Measurements from ENCODE around the gene ACAD11.

GRCh38 chr3:132542577-132542976, 117.0 kb downstream of the ACAD11 start:
- no peak for TF ChIP-seq EZH2 (IDR thresholded peaks at IDR 0.05; ENCODE audit: insufficient read depth, poor library complexity, severe bottlenecking)
- TF ChIP-seq EZH2phosphoT487 (IDR thresholded peaks at IDR 0.05; ENCODE audit: insufficient read depth, low read depth) = no peak
